ENCODE data around the gene PET100.
A peak's percentile ranks its signal among the peaks of the same experiment; 100 is the strongest.
"Not testable (repeated sequence)": the region's sequence is repeated elsewhere in the genome, so short reads cannot be mapped to it uniquely, and the experiment has no call there.

Gene PET100

GRCh38 chr19:7632340-7633203, 3.0 kb downstream of the PET100 start:
- DNase-seq (ENCODE audit: low spot score) (no peak), FAIRE-seq (no peak)

GRCh38 chr19:7633698-7634097, 4.1 kb downstream of the PET100 start, which contains the start of gene PCP2:
Gene PCP2 (minus strand): TSS chr19:7633719. CDS start chr19:7633457, 262 bp downstream.
- DNase-seq (ENCODE audit: low spot score), result no peak

GRCh38 chr19:7635670-7636069, 6.1 kb downstream of the PET100 start:
- DNase-seq (ENCODE audit: low spot score) (no peak), FAIRE-seq (no peak)

More at GRCh38 chr19:7633698-7634097, 4.1 kb downstream of the PET100 start, which contains the start of gene PCP2:
- no peak for FAIRE-seq

- FAIRE-seq (no peak), DNase-seq (ENCODE audit: low spot score) (no peak)
These were observed 6.7 kb downstream of the PET100 start for GRCh38 chr19:7636317-7636690.

- FAIRE-seq (no peak), DNase-seq (ENCODE audit: low spot score) (peak; percentile 54)
These were observed 7.2 kb downstream of the PET100 start, which contains the start of gene STXBP2 for GRCh38 chr19:7636691-7637373. Gene STXBP2 (plus strand): TSS chr19:7637110. CDS start chr19:7637150, 40 bp downstream.

GRCh38 chr19:7637374-7638256, 8.0 kb downstream of the PET100 start:
- DNase-seq (ENCODE audit: low spot score) (peak; percentile 34), FAIRE-seq (no peak)

- DNase-seq (ENCODE audit: low spot score) (no peak), FAIRE-seq (no peak)
These were observed 9.3 kb downstream of the PET100 start for GRCh38 chr19:7638802-7639465.

GRCh38 chr19:7639863-7640348, 10.3 kb downstream of the PET100 start:
- no peak for FAIRE-seq

GRCh38 chr19:7640803-7641202, 11.2 kb downstream of the PET100 start:
- DNase-seq (ENCODE audit: low spot score) (no peak), FAIRE-seq (no peak)

More at GRCh38 chr19:7639863-7640348, 10.3 kb downstream of the PET100 start:
- DNase-seq (ENCODE audit: low spot score), result no peak

- FAIRE-seq, result no peak
- no peak for DNase-seq (ENCODE audit: low spot score)
These were observed 12.0 kb downstream of the PET100 start for GRCh38 chr19:7641290-7642276.

GRCh38 chr19:7642295-7643030, 12.9 kb downstream of the PET100 start:
- DNase-seq (ENCODE audit: low spot score), result no peak
- FAIRE-seq, result no peak

- no peak for DNase-seq (ENCODE audit: low spot score)
- FAIRE-seq, result no peak
These were observed 13.4 kb downstream of the PET100 start for GRCh38 chr19:7643031-7643415.

GRCh38 chr19:7643629-7644549, 14.3 kb downstream of the PET100 start:
- FAIRE-seq; DNase-seq (ENCODE audit: low spot score): not testable (repeated sequence)

- DNase-seq (ENCODE audit: low spot score) (no peak), FAIRE-seq (no peak)
These were observed 14.9 kb downstream of the PET100 start for GRCh38 chr19:7644550-7644877.

- DNase-seq (ENCODE audit: low spot score), result no peak
- FAIRE-seq, result no peak
These were observed 15.6 kb downstream of the PET100 start for GRCh38 chr19:7645163-7645562.

GRCh38 chr19:7645656-7646425, 16.2 kb downstream of the PET100 start:
- no peak for DNase-seq (ENCODE audit: low spot score)
- no peak for FAIRE-seq

GRCh38 chr19:7646426-7646700, 16.8 kb downstream of the PET100 start:
- FAIRE-seq (no peak), DNase-seq (ENCODE audit: low spot score) (no peak)

Data from RCC 7860 (cell line).